ENCODE results near the gene PCMTD2. TPM values are rescaled to one million over a fixed set of nuclear protein-coding genes. Genes with fewer than 3 reads are reported as not detected.

The PCMTD2 gene
- total and polyA plus RNA-seq, 2 of the 13 experiments (the other 11 are each of a cell fraction or from before 2014, with no cell fraction given) = 47.0 to 76.9 TPM

DNA sequence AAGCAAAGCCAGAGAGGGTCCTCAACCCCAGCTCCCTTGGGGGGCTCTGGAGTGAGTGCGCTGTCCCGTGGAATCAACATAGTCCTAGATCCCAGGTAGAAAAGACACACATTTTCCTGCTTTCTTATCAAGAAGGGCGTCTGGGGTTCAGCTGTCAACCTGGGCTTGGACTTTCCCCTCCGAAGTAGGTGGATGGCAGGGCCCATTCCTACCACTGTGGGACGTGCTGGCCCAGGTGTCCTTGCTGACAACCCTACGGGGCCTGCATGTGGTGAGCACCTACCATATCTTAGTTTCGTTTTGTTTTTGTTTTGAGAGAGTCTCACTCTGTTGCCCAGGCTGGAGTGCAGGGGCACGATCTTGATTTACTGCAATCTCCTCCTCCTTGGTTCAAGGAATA is 48.9 kb upstream of the PCMTD2 start:
- peaks cover 39% of the 10 kb centered on the region for H3K4me1 ChIP-seq (ENCODE audit: insufficient read depth, low read length)
- DNase-seq (ENCODE audit: low spot score) (no peak), ATAC-seq (peak; percentile 9; the same call in 1 of the 3 replicates), FAIRE-seq (no peak)
- intact Hi-C loops (cut with micrococcal nuclease; ENCODE audit: unreplicated experiment) (no loop called here), in situ Hi-C loops (cut with HindIII; ENCODE audit: extremely low pct_ligation_motif_present, low pct_unique_long_range_greater_than_20kb) (loop anchor here (5.0 kb wide), 1 partner anchor 34 kb away; no protein-coding TSS in a partner anchor)
- no peak overlapping the region for H2AFZ ChIP-seq (ENCODE audit: low read length)
- no peak overlapping the region for H3K9ac ChIP-seq (ENCODE audit: insufficient read depth, low read depth, low read length)
- no peak overlapping the region for H3K4me3 ChIP-seq (replicated peaks in 1 of 3; ENCODE audit: insufficient read depth in 1 of 3, low read depth in 2 of 3, low read length in 3 of 3)
- no peaks in the 10 kb centered on the region for H4K20me1 ChIP-seq (ENCODE audit: insufficient read depth, low read length)
- TF ChIP-seq IRF2 (CRISPR knock-in tag; IDR thresholded peaks at IDR 0.05) = 0 out of 2 replicates have a peak, but pooled peaks have one; percentile 23
- TF ChIP-seq HNF4A (CRISPR knock-in tag; IDR thresholded peaks at IDR 0.05) = peak; percentile 44
- 0 out of 2 replicates have a peak, but pooled peaks have one; percentile 52 for TF ChIP-seq MEIS2 (CRISPR knock-in tag; IDR thresholded peaks at IDR 0.05)
- no peak for TF ChIP-seq CBX1 (IDR thresholded peaks at IDR 0.05; ENCODE audit: low read depth)
- TF ChIP-seq, protein P1, sequence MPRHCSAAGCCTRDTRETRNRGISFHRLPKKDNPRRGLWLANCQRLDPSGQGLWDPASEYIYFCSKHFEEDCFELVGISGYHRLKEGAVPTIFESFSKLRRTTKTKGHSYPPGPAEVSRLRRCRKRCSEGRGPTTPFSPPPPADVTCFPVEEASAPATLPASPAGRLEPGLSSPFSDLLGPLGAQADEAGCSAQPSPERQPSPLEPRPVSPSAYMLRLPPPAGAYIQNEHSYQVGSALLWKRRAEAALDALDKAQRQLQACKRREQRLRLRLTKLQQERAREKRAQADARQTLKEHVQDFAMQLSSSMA (CRISPR knock-in tag; IDR thresholded peaks at IDR 0.05) = no peak
- TF ChIP-seq NFYC (CRISPR knock-in tag; IDR thresholded peaks at IDR 0.05) = no peak
- peak; percentile 98 for TF ChIP-seq TEAD3 (CRISPR knock-in tag; optimal IDR thresholded peaks at IDR 0.05; ENCODE audit: borderline replicate concordance)
- no peak for TF ChIP-seq MTA1 (CRISPR knock-in tag; IDR thresholded peaks at IDR 0.05; ENCODE audit: borderline replicate concordance)
- no peak for TF ChIP-seq HHEX (CRISPR knock-in tag; IDR thresholded peaks at IDR 0.05)
- TF ChIP-seq SAP130 (CRISPR knock-in tag; IDR thresholded peaks at IDR 0.05; ENCODE audit: low read depth) = 0 out of 2 replicates have a peak, but pooled peaks have one; percentile 34
- TF ChIP-seq HNF4G (IDR thresholded peaks at IDR 0.05; ENCODE audit: borderline replicate concordance, low read depth, low read length) = no peak
- no peak for TF ChIP-seq HNF4G (CRISPR knock-in tag; IDR thresholded peaks at IDR 0.05; ENCODE audit: borderline replicate concordance, low read depth)
- TF ChIP-seq SIN3A (IDR thresholded peaks at IDR 0.05; ENCODE audit: borderline replicate concordance, low read depth, low read length) = no peak
- TF ChIP-seq, protein P2, sequence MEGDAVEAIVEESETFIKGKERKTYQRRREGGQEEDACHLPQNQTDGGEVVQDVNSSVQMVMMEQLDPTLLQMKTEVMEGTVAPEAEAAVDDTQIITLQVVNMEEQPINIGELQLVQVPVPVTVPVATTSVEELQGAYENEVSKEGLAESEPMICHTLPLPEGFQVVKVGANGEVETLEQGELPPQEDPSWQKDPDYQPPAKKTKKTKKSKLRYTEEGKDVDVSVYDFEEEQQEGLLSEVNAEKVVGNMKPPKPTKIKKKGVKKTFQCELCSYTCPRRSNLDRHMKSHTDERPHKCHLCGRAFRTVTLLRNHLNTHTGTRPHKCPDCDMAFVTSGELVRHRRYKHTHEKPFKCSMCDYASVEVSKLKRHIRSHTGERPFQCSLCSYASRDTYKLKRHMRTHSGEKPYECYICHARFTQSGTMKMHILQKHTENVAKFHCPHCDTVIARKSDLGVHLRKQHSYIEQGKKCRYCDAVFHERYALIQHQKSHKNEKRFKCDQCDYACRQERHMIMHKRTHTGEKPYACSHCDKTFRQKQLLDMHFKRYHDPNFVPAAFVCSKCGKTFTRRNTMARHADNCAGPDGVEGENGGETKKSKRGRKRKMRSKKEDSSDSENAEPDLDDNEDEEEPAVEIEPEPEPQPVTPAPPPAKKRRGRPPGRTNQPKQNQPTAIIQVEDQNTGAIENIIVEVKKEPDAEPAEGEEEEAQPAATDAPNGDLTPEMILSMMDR (CRISPR knock-in tag; IDR thresholded peaks at IDR 0.05) = peak; percentile 55
- H3K4me2 ChIP-seq (ENCODE audit: low read depth, low read length) = peak overlapping the region; percentile 56
- ChIA-PET CTCF (ENCODE audit: low intra/inter-chr PET ratio, low total read pairs) (no interaction called here), POLR2A (no interaction called here)
- 37% methylated on average over 8 of the region's 8 CpGs for WGBS (ENCODE audit: low lambda C conversion rate)
- no peaks in the 10 kb centered on the region for H3K79me2 ChIP-seq (ENCODE audit: insufficient read depth, low read length)
- H3K9me3 ChIP-seq (ENCODE audit: low read length) = no peaks in the 10 kb centered on the region
- no peaks in the 10 kb centered on the region for H3K36me3 ChIP-seq (replicated peaks in 1 of 2; ENCODE audit: control insufficient read depth in 1 of 2, insufficient read depth in 2 of 2, low read length in 2 of 2)
- H3K27ac ChIP-seq (ENCODE audit: extremely low read length, insufficient read depth, low read length) = no peak overlapping the region
- peaks cover 36 to 91% of the 10 kb centered on the region in 2 experiments for H3K27me3 ChIP-seq (ENCODE audit: control insufficient read depth in 1 of 2, insufficient read depth in 2 of 2, low read length in 2 of 2)
- BruUV-seq (replicated peaks) = no TSS peak
